Measurements from ENCODE around the gene ESRP2. TPM values are rescaled to one million over a fixed set of nuclear protein-coding genes. Genes with fewer than 3 reads are reported as not detected.
A peak's percentile ranks its signal among the peaks of the same experiment; 100 is the strongest.

ESRP2 gene
- total RNA-seq, result 0.09 TPM
- 1 to 10 TPM in 3 of 8 donors, under 1 TPM in 5; 0.21 to 6.4 (median 0.78) TPM for polyA plus RNA-seq (ENCODE audit: insufficient read depth in 1 of 8, insufficient read length in 8 of 8, low replicate concordance in 1 of 8)
- long read RNA-seq, donor 1, result 0 reads
- long read RNA-seq, donor 2, result 0 reads
- long read RNA-seq, donor 3, result 0 reads
- long read RNA-seq, donor 4, result 0 reads
- long read RNA-seq, donor 5, result 0 reads
- long read RNA-seq, donor 6, result 0 reads
- long read RNA-seq, donor 7, result 0 reads
- long read RNA-seq, donor 8, result 0 reads
- long read RNA-seq, donor 9, result 0 reads
- long read RNA-seq, donor 10, result 0 reads
- long read RNA-seq, donor 11, result 0 reads

GRCh38 chr16:68235887-68236136 is at the start of gene ESRP2:
Gene ESRP2, minus strand, starts transcription at chr16:68236127. Its CDS starts 82 bp downstream, at chr16:68236045.
- no peak for DNase-seq
- Histone ChIP-seq H3K27ac (ENCODE audit: low read length) (peak within 1 kb of the TSS; percentile 57), H3K36me3 (ENCODE audit: control insufficient read depth, insufficient read depth, low read length) (peaks cover 10% of the 10 kb centered on the region), H3K4me1 (ENCODE audit: control insufficient read depth, insufficient read depth, low read length) (peaks cover 35% of the 10 kb centered on the region), H3K9me3 (replicated peaks; ENCODE audit: control insufficient read depth, low read depth, low read length) (no peaks in the 10 kb centered on the region), H3K4me3 (ENCODE audit: low read length) (peak within 1 kb of the TSS; percentile 66), H3K27me3 (ENCODE audit: control insufficient read depth, insufficient read depth, low read length) (peaks cover 38% of the 10 kb centered on the region)
- WGBS (ENCODE audit: insufficient coverage), result under 1% methylated on average over 36 of the region's 36 CpGs

- WGBS (ENCODE audit: insufficient coverage), result no CpG with 5 or more reads among the region's 3 CpGs
- Histone ChIP-seq H3K4me1 (ENCODE audit: control insufficient read depth, insufficient read depth, low read length) (peaks cover 14% of the 10 kb centered on the region), H3K9me3 (replicated peaks; ENCODE audit: control insufficient read depth, low read depth, low read length) (no peaks in the 10 kb centered on the region)
Observed at GRCh38 chr16:68285683-68286082, 49.8 kb upstream of the ESRP2 start.

GRCh38 chr16:68284847-68285246 is 48.9 kb upstream of the ESRP2 start:
- H3K36me3 ChIP-seq (ENCODE audit: control insufficient read depth, insufficient read depth, low read length), result peaks cover 43% of the 10 kb centered on the region
- no peaks in the 10 kb centered on the region for H3K27me3 ChIP-seq (ENCODE audit: control insufficient read depth, insufficient read depth, low read length)
- no peak overlapping the region for H3K4me3 ChIP-seq (ENCODE audit: low read length)
- no peaks in the 10 kb centered on the region for H3K9me3 ChIP-seq (replicated peaks; ENCODE audit: control insufficient read depth, low read depth, low read length)
- H3K27ac ChIP-seq (ENCODE audit: low read length), result peak overlapping the region; percentile 29
- H3K4me1 ChIP-seq (ENCODE audit: control insufficient read depth, insufficient read depth, low read length), result peaks cover 14% of the 10 kb centered on the region
- WGBS (ENCODE audit: insufficient coverage), result 55% methylated on average over 4 of the region's 5 CpGs
- peak; percentile 32 for DNase-seq

More at GRCh38 chr16:68285683-68286082, 49.8 kb upstream of the ESRP2 start:
- H3K27ac ChIP-seq (ENCODE audit: low read length), result no peak overlapping the region
- no peaks in the 10 kb centered on the region for H3K27me3 ChIP-seq (ENCODE audit: control insufficient read depth, insufficient read depth, low read length)
- DNase-seq, result no peak
- peaks cover 49% of the 10 kb centered on the region for H3K36me3 ChIP-seq (ENCODE audit: control insufficient read depth, insufficient read depth, low read length)
- no peak overlapping the region for H3K4me3 ChIP-seq (ENCODE audit: low read length)

- no peaks in the 10 kb centered on the region for H3K27me3 ChIP-seq (ENCODE audit: control insufficient read depth, insufficient read depth, low read length)
- peaks cover 38% of the 10 kb centered on the region for H3K36me3 ChIP-seq (ENCODE audit: control insufficient read depth, insufficient read depth, low read length)
- no peak overlapping the region for H3K4me3 ChIP-seq (ENCODE audit: low read length)
- H3K9me3 ChIP-seq (replicated peaks; ENCODE audit: control insufficient read depth, low read depth, low read length), result no peaks in the 10 kb centered on the region
- no CpG with 5 or more reads among the region's 9 CpGs for WGBS (ENCODE audit: insufficient coverage)
- H3K27ac ChIP-seq (ENCODE audit: low read length), result peak overlapping the region; percentile 51
- peaks cover 10% of the 10 kb centered on the region for H3K4me1 ChIP-seq (ENCODE audit: control insufficient read depth, insufficient read depth, low read length)
- no peak for DNase-seq
Observed at GRCh38 chr16:68283801-68284598, 48.1 kb upstream of the ESRP2 start.

GRCh38 chr16:68283346-68283745 is 47.4 kb upstream of the ESRP2 start:
- 48% methylated on average over 3 of the region's 5 CpGs for WGBS (ENCODE audit: insufficient coverage)
- H3K27me3 ChIP-seq (ENCODE audit: control insufficient read depth, insufficient read depth, low read length), result no peaks in the 10 kb centered on the region
- peaks cover 10% of the 10 kb centered on the region for H3K4me1 ChIP-seq (ENCODE audit: control insufficient read depth, insufficient read depth, low read length)
- no peaks in the 10 kb centered on the region for H3K9me3 ChIP-seq (replicated peaks; ENCODE audit: control insufficient read depth, low read depth, low read length)
- no peak for DNase-seq
- H3K36me3 ChIP-seq (ENCODE audit: control insufficient read depth, insufficient read depth, low read length), result peaks cover 38% of the 10 kb centered on the region
- H3K4me3 ChIP-seq (ENCODE audit: low read length), result no peak overlapping the region
- peak overlapping the region; percentile 51 for H3K27ac ChIP-seq (ENCODE audit: low read length)

GRCh38 chr16:68282064-68282452 is 46.1 kb upstream of the ESRP2 start:
- Histone ChIP-seq H3K9me3 (replicated peaks; ENCODE audit: control insufficient read depth, low read depth, low read length) (no peaks in the 10 kb centered on the region), H3K4me1 (ENCODE audit: control insufficient read depth, insufficient read depth, low read length) (peaks cover 10% of the 10 kb centered on the region), H3K4me3 (ENCODE audit: low read length) (no peak overlapping the region), H3K36me3 (ENCODE audit: control insufficient read depth, insufficient read depth, low read length) (peaks cover 31% of the 10 kb centered on the region), H3K27me3 (ENCODE audit: control insufficient read depth, insufficient read depth, low read length) (no peaks in the 10 kb centered on the region), H3K27ac (ENCODE audit: low read length) (no peak overlapping the region)
- no peak for DNase-seq
- WGBS (ENCODE audit: insufficient coverage), result no CpG with 5 or more reads among the region's 4 CpGs

- DNase-seq, result no peak
- Histone ChIP-seq H3K9me3 (replicated peaks; ENCODE audit: control insufficient read depth, low read depth, low read length) (no peaks in the 10 kb centered on the region), H3K27ac (ENCODE audit: low read length) (no peak overlapping the region), H3K4me3 (ENCODE audit: low read length) (no peak overlapping the region), H3K36me3 (ENCODE audit: control insufficient read depth, insufficient read depth, low read length) (peaks cover 29% of the 10 kb centered on the region), H3K27me3 (ENCODE audit: control insufficient read depth, insufficient read depth, low read length) (no peaks in the 10 kb centered on the region), H3K4me1 (ENCODE audit: control insufficient read depth, insufficient read depth, low read length) (peaks cover 10% of the 10 kb centered on the region)
- 92% methylated on average over 2 of the region's 4 CpGs for WGBS (ENCODE audit: insufficient coverage)
Observed at GRCh38 chr16:68281368-68282063, 45.6 kb upstream of the ESRP2 start.

GRCh38 chr16:68279726-68280558 is 44.0 kb upstream of the ESRP2 start:
- no peaks in the 10 kb centered on the region for H3K27me3 ChIP-seq (ENCODE audit: control insufficient read depth, insufficient read depth, low read length)
- 87% methylated on average over 6 of the region's 13 CpGs for WGBS (ENCODE audit: insufficient coverage)
- peaks cover 3% of the 10 kb centered on the region for H3K4me1 ChIP-seq (ENCODE audit: control insufficient read depth, insufficient read depth, low read length)
- peaks cover 24% of the 10 kb centered on the region for H3K36me3 ChIP-seq (ENCODE audit: control insufficient read depth, insufficient read depth, low read length)
- H3K9me3 ChIP-seq (replicated peaks; ENCODE audit: control insufficient read depth, low read depth, low read length), result no peaks in the 10 kb centered on the region
- no peak overlapping the region for H3K4me3 ChIP-seq (ENCODE audit: low read length)
- DNase-seq, result no peak
- no peak overlapping the region for H3K27ac ChIP-seq (ENCODE audit: low read length)

GRCh38 chr16:68276223-68276622 is 40.3 kb upstream of the ESRP2 start:
- Histone ChIP-seq H3K9me3 (replicated peaks; ENCODE audit: control insufficient read depth, low read depth, low read length) (no peaks in the 10 kb centered on the region), H3K4me1 (ENCODE audit: control insufficient read depth, insufficient read depth, low read length) (no peaks in the 10 kb centered on the region), H3K27ac (ENCODE audit: low read length) (no peak overlapping the region), H3K4me3 (ENCODE audit: low read length) (no peak overlapping the region), H3K36me3 (ENCODE audit: control insufficient read depth, insufficient read depth, low read length) (peaks cover 22% of the 10 kb centered on the region), H3K27me3 (ENCODE audit: control insufficient read depth, insufficient read depth, low read length) (no peaks in the 10 kb centered on the region)
- DNase-seq, result no peak
- 75% methylated on average over 2 of the region's 3 CpGs for WGBS (ENCODE audit: insufficient coverage)

Data from muscle of leg (tissue), 16 donors.